IMR-90 (cell line): Measurements from ENCODE around the gene CTDSPL. TPM values are rescaled to one million over a fixed set of nuclear protein-coding genes. Genes with fewer than 3 reads are reported as not detected.

ENCODE experiments used
- ATAC-seq: fragments of 200-7000 bp; cut with Tn5 transposase; 2 replicates; pipeline ENCODE4 v1.9.1; 2020; ENCODE audit warnings: low read depth, mild to moderate bottlenecking, moderate library complexity
- BruUV-seq: library from RNA; stranded (reverse); fragments of 400-500 nt; replicated peaks from 2 replicates; lab custom pipeline; 2021; lab: Mats Ljungman, UMichigan
- CTCF ChIA-PET: fragments of 300-600 bp; formaldehyde crosslinking; extraction: SDS; loops from one replicate; lab custom pipeline; 2021; ENCODE audit warnings: antibody characterized with exemption; lab: Yijun Ruan, JAX
- POLR2A ChIA-PET: fragments of 300-600 bp; sonication (Branson Sonifier 250); formaldehyde crosslinking; loops from one replicate; lab custom pipeline; 2022; ENCODE audit warnings: antibody characterized with exemption; ENCODE audit not compliant: unreplicated experiment; lab: Charles Lee
- DNase-seq: peaks from one replicate; pipeline ENCODE4 v3.0.0; 2013
- H2AFZ ChIP-seq: replicated peaks from 2 replicates; pipeline ENCODE3; 2013; ENCODE audit warnings: low read length, mild to moderate bottlenecking; ENCODE audit not compliant: poor library complexity
- H2AK5ac ChIP-seq: 2 replicates; pipeline ENCODE4 v1.6.1; 2013; ENCODE audit warnings: low read depth, low read length, inconsistent platforms
- H2AK9ac ChIP-seq: replicated peaks from 2 replicates; pipeline ENCODE3; 2013; ENCODE audit warnings: mild to moderate bottlenecking, low read depth, low read length, moderate library complexity; ENCODE audit not compliant: poor library complexity
- H2BK120ac ChIP-seq: 2 replicates; pipeline ENCODE4 v1.6.1; 2013; ENCODE audit warnings: low read depth, low read length, inconsistent platforms
- H2BK15ac ChIP-seq: 3 replicates; pipeline ENCODE4 v1.6.1; 2013; ENCODE audit warnings: low read depth, low read length, inconsistent platforms
- H2BK20ac ChIP-seq: 2 replicates; pipeline ENCODE4 v1.6.1; 2013; ENCODE audit warnings: low read depth, mild to moderate bottlenecking, inconsistent platforms, low read length, moderate library complexity
- H2BK5ac ChIP-seq: 2 replicates; pipeline ENCODE4 v1.6.1; 2013; ENCODE audit warnings: mild to moderate bottlenecking, low read depth, low read length, inconsistent platforms; ENCODE audit not compliant: poor library complexity, severe bottlenecking
- H3K14ac ChIP-seq: replicated peaks from 2 replicates; pipeline ENCODE4 v1.6.1; 2013; ENCODE audit warnings: low read depth, low read length, inconsistent platforms
- H3K18ac ChIP-seq: 2 replicates; pipeline ENCODE4 v1.6.1; 2013; ENCODE audit warnings: low read depth, low read length, control low read depth
- H3K23ac ChIP-seq: 2 replicates; pipeline ENCODE4 v1.6.1; 2013; ENCODE audit warnings: low read depth, low read length, inconsistent platforms
- H3K27ac ChIP-seq: 2 replicates; pipeline ENCODE4 v1.5.1; 2013; ENCODE audit warnings: mild to moderate bottlenecking, control low read depth, low read length; ENCODE audit not compliant: insufficient read depth
- H3K27me3 ChIP-seq: 2 replicates; pipeline ENCODE4 v1.6.1; 2013; ENCODE audit warnings: low read length; ENCODE audit not compliant: control insufficient read depth, insufficient read depth
- H3K36me3 ChIP-seq: 2 replicates; pipeline ENCODE4 v1.6.1; 2013; ENCODE audit warnings: low read length, mixed read lengths; ENCODE audit not compliant: control insufficient read depth, insufficient read depth
- H3K4ac ChIP-seq: 2 replicates; pipeline ENCODE4 v1.6.1; 2013; ENCODE audit warnings: low read depth, low read length, inconsistent platforms
- H3K4me1 ChIP-seq: 2 replicates; pipeline ENCODE4 v1.6.1; 2013; ENCODE audit warnings: low read length, mixed read lengths; ENCODE audit not compliant: control insufficient read depth, insufficient read depth
- H3K4me2 ChIP-seq: 2 replicates; pipeline ENCODE4 v1.6.1; 2013; ENCODE audit warnings: low read depth, mild to moderate bottlenecking, control low read depth, low read length, moderate library complexity
- H3K4me3 ChIP-seq: 2 replicates; pipeline ENCODE4 v1.5.1; 2013; ENCODE audit warnings: low read depth, mild to moderate bottlenecking, control low read depth, low read length, moderate library complexity; ENCODE audit not compliant: insufficient read depth
- H3K56ac ChIP-seq: 2 replicates; pipeline ENCODE4 v1.6.1; 2013; ENCODE audit warnings: low read length, inconsistent platforms; ENCODE audit not compliant: insufficient read depth; ENCODE audit errors: extremely low read depth
- H3K79me1 ChIP-seq, 2 experiments: 2 replicates each; pipeline ENCODE4 v1.6.1; 2013; ENCODE audit warnings: low read length in 2 of 2, inconsistent platforms in 1 of 2, low read depth in 1 of 2
- H3K9ac ChIP-seq: 2 replicates; pipeline ENCODE4 v1.6.1; 2013; ENCODE audit warnings: low read depth, low read length, control low read depth
- H3K9me1 ChIP-seq: 2 replicates; pipeline ENCODE4 v1.6.1; 2013; ENCODE audit warnings: low read length, inconsistent platforms; ENCODE audit not compliant: insufficient read depth
- H3K9me3 ChIP-seq: 2 replicates; pipeline ENCODE4 v1.6.1; 2013; ENCODE audit warnings: low read length; ENCODE audit not compliant: control insufficient read depth, insufficient read depth
- H4K20me1 ChIP-seq: 2 replicates; pipeline ENCODE4 v1.6.1; 2013; ENCODE audit warnings: low read length, inconsistent platforms; ENCODE audit not compliant: insufficient read depth
- H4K5ac ChIP-seq: 2 replicates; pipeline ENCODE4 v1.6.1; 2013; ENCODE audit warnings: mild to moderate bottlenecking, low read depth, low read length, control low read depth
- H4K8ac ChIP-seq, 2 experiments: 2 replicates each; pipeline ENCODE4 v1.6.1; 2013; ENCODE audit warnings: low read depth in 2 of 2, low read length in 2 of 2, control low read depth in 1 of 2, inconsistent platforms in 1 of 2
- H4K91ac ChIP-seq: 2 replicates; pipeline ENCODE4 v1.6.1; 2013; ENCODE audit warnings: low read depth, low read length, inconsistent platforms; ENCODE audit not compliant: insufficient read depth
- BHLHE40 ChIP-seq: fragments of 150-350 bp; IDR thresholded peaks from 2 replicates; pipeline ENCODE4 v1.6.1; 2016; ENCODE audit warnings: mild to moderate bottlenecking, low read depth, low read length
- CEBPB ChIP-seq: IDR thresholded peaks from 2 replicates; pipeline ENCODE4 v1.6.1; 2012; ENCODE audit warnings: low read depth, low read length, improper control_type of control experiment
- CHD1 ChIP-seq: IDR thresholded peaks from 2 replicates; pipeline ENCODE4 v1.6.1; 2012; ENCODE audit warnings: low read depth, low read length, improper control_type of control experiment
- CTCF ChIP-seq: conservative IDR thresholded peaks from 2 replicates; pipeline ENCODE4 v1.5.1; 2012; ENCODE audit warnings: mild to moderate bottlenecking, low read depth, low read length, improper control_type of control experiment
- FOS ChIP-seq: fragments of 150-350 bp; IDR thresholded peaks from 2 replicates; pipeline ENCODE4 v1.6.1; 2016; ENCODE audit warnings: low read depth, low read length
- MAFK ChIP-seq: IDR thresholded peaks from 2 replicates; pipeline ENCODE4 v1.6.1; 2012; ENCODE audit warnings: low read depth, low read length, improper control_type of control experiment
- MAZ ChIP-seq: IDR thresholded peaks from 2 replicates; pipeline ENCODE4 v1.6.1; 2012; ENCODE audit warnings: low read depth, mild to moderate bottlenecking, low read length, improper control_type of control experiment, moderate library complexity, borderline replicate concordance
- MXI1 ChIP-seq: IDR thresholded peaks from 2 replicates; pipeline ENCODE4 v1.6.1; 2012; ENCODE audit warnings: low read depth, mild to moderate bottlenecking, low read length, moderate library complexity, borderline replicate concordance
- NFE2L2 ChIP-seq: fragments of 150-350 bp; IDR thresholded peaks from 2 replicates; pipeline ENCODE4 v1.6.1; 2016; ENCODE audit warnings: low read depth, mild to moderate bottlenecking, low read length
- POLR2A ChIP-seq: IDR thresholded peaks from 2 replicates; pipeline ENCODE4 v1.6.1; 2012; ENCODE audit warnings: mild to moderate bottlenecking, low read depth, low read length
- RAD21 ChIP-seq: IDR thresholded peaks from 2 replicates; pipeline ENCODE4 v1.6.1; 2012; ENCODE audit warnings: low read length, improper control_type of control experiment
- RCOR1 ChIP-seq: IDR thresholded peaks from 2 replicates; pipeline ENCODE4 v1.6.1; 2012; ENCODE audit warnings: mild to moderate bottlenecking, low read length, improper control_type of control experiment; ENCODE audit not compliant: insufficient replicate concordance
- RFX5 ChIP-seq: IDR thresholded peaks from 2 replicates; pipeline ENCODE4 v1.8.0; 2012; ENCODE audit warnings: low read depth, mild to moderate bottlenecking, low read length, moderate library complexity
- SMC3 ChIP-seq: fragments of 150-350 bp; IDR thresholded peaks from 2 replicates; pipeline ENCODE4 v1.6.1; 2016; ENCODE audit warnings: low read depth, mild to moderate bottlenecking, antibody characterized with exemption, low read length, moderate library complexity
- USF2 ChIP-seq: fragments of 150-350 bp; IDR thresholded peaks from 2 replicates; pipeline ENCODE4 v1.6.1; 2017; ENCODE audit warnings: mild to moderate bottlenecking, antibody characterized with exemption, low read length, low read depth
- WGBS, 2 experiments: methylation state at CpG; one replicate each; pipeline versions ENCODE4 v1.1.5 to v1.1.7; 2013; ENCODE audit warnings: missing lambda C conversion rate in 2 of 2; ENCODE audit not compliant: insufficient read length in 1 of 2; ENCODE audit errors: extremely low coverage in 2 of 2; 5-methylcytosine and 5-hydroxymethylcytosine counted together
- dilution Hi-C: fragments of 300-500 bp; cut with HindIII; formaldehyde crosslinking; loops from one replicate; pipeline ENCODE4 v1.14.3; 2018; ENCODE audit warnings: low sequenced_read_pairs; ENCODE audit not compliant: unreplicated experiment
- in situ Hi-C: fragments of 300-500 bp; cut with MboI; formaldehyde crosslinking; loops from 3 replicates; pipeline ENCODE4 v1.14.3; 2019; ENCODE audit warnings: low sequenced_read_pairs, inconsistent platforms, mixed read lengths
- intact Hi-C: fragments of 100-400 bp; cut with micrococcal nuclease; formaldehyde crosslinking; loops from 2 replicates; pipeline ENCODE4 v1.10.0; 2022
- polyA plus RNA-seq, 3 experiments: library from polyadenylated mRNA; depleted of rRNA; stranded (reverse); fragments of >200 nt; gene quantifications; 2 replicates each; pipeline ENCODE4 v1.2.3, GENCODE V29; 2012; ENCODE audit warnings: low replicate concordance in 1 of 3
- total RNA-seq: library from RNA; depleted of rRNA; stranded (reverse); fragments of >200 nt; gene quantifications from 2 replicates; pipeline ENCODE4 v1.2.3, GENCODE V29; 2012
- TF ChIP-seq, protein P1 (sequence below): fragments of 150-350 bp; IDR thresholded peaks from 2 replicates; pipeline ENCODE4 v1.6.1; 2016; ENCODE audit warnings: low read depth, mild to moderate bottlenecking, low read length, moderate library complexity, borderline replicate concordance

CTDSPL gene
- total and polyA plus RNA-seq, 2 of the 4 experiments (the other 2 are of a cell fraction) = 24.5 to 29.0 TPM

- CTCF ChIA-PET = no interaction called here
- no peak overlapping the region for H3K14ac ChIP-seq
- WGBS, 2 experiments = no CpG with 5 or more reads among the region's 3 CpGs
Measured at GRCh38 chr3:38022301-38022700, 160.6 kb downstream of the CTDSPL start.

More at GRCh38 chr3:38022301-38022700, 160.6 kb downstream of the CTDSPL start:
- H2BK15ac ChIP-seq = no peak overlapping the region
- H2AFZ ChIP-seq = no peak overlapping the region
- H3K27ac ChIP-seq = no peak overlapping the region
- H4K5ac ChIP-seq = no peak overlapping the region
- intact Hi-C loops (no loop called here), in situ Hi-C loops (no loop called here), dilution Hi-C loops (no loop called here)
- H3K79me1 ChIP-seq = peaks cover 0 to 25% of the 10 kb centered on the region in 2 experiments; a peak in 3 of 4 replicates
- no peak overlapping the region; the same call in 1 of the 2 replicates for H3K4ac ChIP-seq
- H2AK9ac ChIP-seq = no peak overlapping the region
- peaks cover 2% of the 10 kb centered on the region; the same call in 1 of the 2 replicates for H3K4me1 ChIP-seq
- no peak overlapping the region for H3K4me2 ChIP-seq
- no peak overlapping the region for H2AK5ac ChIP-seq
- no peak overlapping the region for H2BK20ac ChIP-seq
- no peak overlapping the region for H2BK120ac ChIP-seq
- H2BK5ac ChIP-seq = no peak overlapping the region
- TF ChIP-seq NFE2L2 = no peak
- no peak for TF ChIP-seq USF2
- TF ChIP-seq, protein P1, sequence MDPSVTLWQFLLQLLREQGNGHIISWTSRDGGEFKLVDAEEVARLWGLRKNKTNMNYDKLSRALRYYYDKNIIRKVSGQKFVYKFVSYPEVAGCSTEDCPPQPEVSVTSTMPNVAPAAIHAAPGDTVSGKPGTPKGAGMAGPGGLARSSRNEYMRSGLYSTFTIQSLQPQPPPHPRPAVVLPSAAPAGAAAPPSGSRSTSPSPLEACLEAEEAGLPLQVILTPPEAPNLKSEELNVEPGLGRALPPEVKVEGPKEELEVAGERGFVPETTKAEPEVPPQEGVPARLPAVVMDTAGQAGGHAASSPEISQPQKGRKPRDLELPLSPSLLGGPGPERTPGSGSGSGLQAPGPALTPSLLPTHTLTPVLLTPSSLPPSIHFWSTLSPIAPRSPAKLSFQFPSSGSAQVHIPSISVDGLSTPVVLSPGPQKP = no peak
- TF ChIP-seq POLR2A = no peak
- TF ChIP-seq RAD21 = no peak
- no peak for TF ChIP-seq CHD1
- TF ChIP-seq FOS = no peak
- TF ChIP-seq MXI1 = no peak
- TF ChIP-seq CEBPB = no peak
- no peak for TF ChIP-seq BHLHE40
- no peak for TF ChIP-seq RCOR1
- TF ChIP-seq SMC3 = no peak
- TF ChIP-seq RFX5 = no peak
- no peak for TF ChIP-seq MAZ
- TF ChIP-seq CTCF = no peak
- TF ChIP-seq MAFK = no peak
- BruUV-seq = no TSS peak
- no peak overlapping the region for H3K56ac ChIP-seq
- no peaks in the 10 kb centered on the region for H3K9me3 ChIP-seq
- peaks cover 10% of the 10 kb centered on the region; the same call in 1 of the 2 replicates for H3K36me3 ChIP-seq
- H3K23ac ChIP-seq = no peak overlapping the region
- no peak overlapping the region for H4K8ac ChIP-seq
- no peak overlapping the region for H3K4me3 ChIP-seq
- DNase-seq (no peak), ATAC-seq (no peak)
- H4K20me1 ChIP-seq = no peaks in the 10 kb centered on the region; the same call in none of the 2 replicates
- H3K27me3 ChIP-seq = no peaks in the 10 kb centered on the region
- H3K18ac ChIP-seq = no peak overlapping the region
- no peak overlapping the region for H4K91ac ChIP-seq
- peaks cover 18% of the 10 kb centered on the region for H3K9me1 ChIP-seq
- no peak overlapping the region for H3K9ac ChIP-seq
- POLR2A ChIA-PET = no interaction called here
